OCI-LY7 (cell line): Measurements from ENCODE around the gene SMOC1. TPM values are rescaled to one million over a fixed set of nuclear protein-coding genes. Genes with fewer than 3 reads are reported as not detected.

Experiments used
- BruUV-seq: library from RNA; stranded (reverse); fragments of 400-500 nt; replicated peaks from 2 replicates; lab custom pipeline; 2021; lab: Mats Ljungman, UMichigan
- CTCF ChIA-PET: fragments of 300-600 bp; sonication (Branson Sonifier 250); formaldehyde crosslinking; loops from one replicate; lab custom pipeline; 2022; ENCODE audit warnings: antibody characterized with exemption; ENCODE audit not compliant: unreplicated experiment; lab: Charles Lee
- POLR2A ChIA-PET: fragments of 300-600 bp; sonication (Branson Sonifier 250); formaldehyde crosslinking; loops from one replicate; lab custom pipeline; 2022; ENCODE audit warnings: antibody characterized with exemption; lab: Charles Lee
- DNase-seq: peaks from one replicate; pipeline ENCODE4 v3.0.0-alpha.2; 2015; ENCODE audit warnings: low spot score
- H2AFZ ChIP-seq: fragments of 200-600 bp; sonication (generic), shearing (Covaris generic); 2 replicates; pipeline ENCODE4 v1.6.1; 2014; ENCODE audit warnings: mild to moderate bottlenecking, antibody characterized with exemption, low read length, moderate library complexity
- H3K27ac ChIP-seq: fragments of 200-600 bp; sonication (generic); 2 replicates; pipeline ENCODE4 v1.5.1; 2014; ENCODE audit warnings: mixed run types, low read depth, mild to moderate bottlenecking, moderate library complexity, low read length, inconsistent platforms; ENCODE audit not compliant: poor library complexity, severe bottlenecking
- H3K36me3 ChIP-seq: fragments of 200-600 bp; sonication (generic); 2 replicates; pipeline ENCODE4 v1.6.1; 2014; ENCODE audit warnings: mild to moderate bottlenecking, antibody characterized with exemption, low read length, moderate library complexity, mixed read lengths; ENCODE audit not compliant: insufficient read depth
- H3K4me1 ChIP-seq: fragments of 200-600 bp; sonication (generic); 2 replicates; pipeline ENCODE4 v1.5.1; 2014; ENCODE audit warnings: mild to moderate bottlenecking, low read length; ENCODE audit not compliant: insufficient read depth, poor library complexity, severe bottlenecking
- H3K4me2 ChIP-seq: fragments of 200-600 bp; sonication (generic); 2 replicates; pipeline ENCODE4 v1.6.1; 2014; ENCODE audit warnings: mild to moderate bottlenecking, low read length
- H3K4me3 ChIP-seq: fragments of 200-600 bp; sonication (generic); 2 replicates; pipeline ENCODE4 v1.5.1; 2014; ENCODE audit warnings: mild to moderate bottlenecking, low read depth, low read length; ENCODE audit not compliant: poor library complexity, severe bottlenecking
- H3K79me2 ChIP-seq: fragments of 200-600 bp; sonication (generic); 2 replicates; pipeline ENCODE4 v1.6.1; 2016; ENCODE audit warnings: low read depth, mild to moderate bottlenecking, low read length, moderate library complexity, mixed read lengths; ENCODE audit not compliant: insufficient read depth
- H3K9me2 ChIP-seq: fragments of 200-600 bp; sonication (generic); 2 replicates; pipeline ENCODE4 v1.6.1; 2016; ENCODE audit warnings: mild to moderate bottlenecking, low read length, mixed read lengths; ENCODE audit not compliant: insufficient read depth
- H3K9me3 ChIP-seq: fragments of 200-600 bp; sonication (generic); 2 replicates; pipeline ENCODE4 v1.6.1; 2014; ENCODE audit warnings: mild to moderate bottlenecking, mixed run types, low read length, mixed read lengths
- H4K20me1 ChIP-seq: fragments of 200-600 bp; sonication (generic); 2 replicates; pipeline ENCODE4 v1.6.1; 2014; ENCODE audit warnings: mild to moderate bottlenecking, antibody characterized with exemption, low read length, moderate library complexity, mixed read lengths; ENCODE audit not compliant: insufficient read depth
- CTCF ChIP-seq: fragments of 200-600 bp; sonication (generic); conservative IDR thresholded peaks from 2 replicates; pipeline ENCODE4 v1.5.1; 2014; ENCODE audit warnings: mild to moderate bottlenecking, antibody characterized with exemption, low read length, moderate library complexity, mixed read lengths
- EZH2phosphoT487 ChIP-seq: fragments of 200-600 bp; sonication (generic); IDR thresholded peaks from 2 replicates; pipeline ENCODE4 v1.6.1; 2018; ENCODE audit warnings: low read depth, borderline replicate concordance, mild to moderate bottlenecking, mixed run types, antibody characterized with exemption, low read length, moderate library complexity, mixed read lengths
- intact Hi-C: fragments of 100-400 bp; cut with micrococcal nuclease; formaldehyde crosslinking; loops from one replicate; pipeline ENCODE4 v1.10.0; 2022; ENCODE audit not compliant: unreplicated experiment
- total RNA-seq, 2 experiments: library from RNA; depleted of rRNA in 1 of 2; stranded (reverse); fragments of >200 nt in 1 of 2; shearing (Covaris generic) in 1 of 2; gene quantifications; 2 replicates each; pipeline ENCODE4 v1.2.3, GENCODE V29; 2014 to 2022

SMOC1 gene
- total RNA-seq, 2 experiments from 2014 or later: not detected

DNA sequence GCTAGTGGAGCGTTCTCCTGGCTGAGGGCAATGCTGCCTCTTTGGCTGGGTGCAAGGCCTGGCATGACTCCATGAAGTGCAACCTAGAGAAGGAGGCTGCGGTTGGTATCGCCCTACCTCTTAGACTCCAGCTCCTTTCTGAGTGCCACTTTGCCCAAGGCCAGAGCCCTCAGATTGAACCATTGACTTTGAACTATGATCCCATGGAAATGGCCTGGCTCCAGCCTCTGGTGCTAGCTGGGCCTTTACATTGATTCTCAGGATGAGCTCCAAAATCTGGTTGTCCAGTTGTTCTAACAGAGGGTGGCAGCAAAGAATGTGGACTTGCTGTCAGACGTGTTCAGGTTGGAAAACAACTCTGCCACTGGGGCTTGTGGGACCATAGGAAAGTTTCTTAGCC lies 16.1 kb upstream of the SMOC1 start:
- no TSS peak for BruUV-seq
- H3K4me2 ChIP-seq: no peak overlapping the region
- DNase-seq: no peak
- POLR2A ChIA-PET: interaction anchor here (0.6 kb wide), 1 partner anchor 252 kb away, joined by 7 read pairs; no protein-coding TSS in a partner anchor
- no peaks in the 10 kb centered on the region for H3K9me3 ChIP-seq
- CTCF ChIA-PET: interaction anchor here (0.6 kb wide), 1 partner anchor 211 kb away, joined by 3 read pairs; no protein-coding TSS in a partner anchor
- H3K27ac ChIP-seq: no peak overlapping the region
- no peaks in the 10 kb centered on the region for H3K36me3 ChIP-seq
- H4K20me1 ChIP-seq: no peaks in the 10 kb centered on the region
- TF ChIP-seq EZH2phosphoT487 (no peak), CTCF (no peak)
- no peak overlapping the region for H3K4me3 ChIP-seq
- no peak overlapping the region for H2AFZ ChIP-seq
- H3K79me2 ChIP-seq: no peaks in the 10 kb centered on the region
- no peaks in the 10 kb centered on the region for H3K9me2 ChIP-seq
- intact Hi-C loops: no loop called here
- H3K4me1 ChIP-seq: no peaks in the 10 kb centered on the region

DNA sequence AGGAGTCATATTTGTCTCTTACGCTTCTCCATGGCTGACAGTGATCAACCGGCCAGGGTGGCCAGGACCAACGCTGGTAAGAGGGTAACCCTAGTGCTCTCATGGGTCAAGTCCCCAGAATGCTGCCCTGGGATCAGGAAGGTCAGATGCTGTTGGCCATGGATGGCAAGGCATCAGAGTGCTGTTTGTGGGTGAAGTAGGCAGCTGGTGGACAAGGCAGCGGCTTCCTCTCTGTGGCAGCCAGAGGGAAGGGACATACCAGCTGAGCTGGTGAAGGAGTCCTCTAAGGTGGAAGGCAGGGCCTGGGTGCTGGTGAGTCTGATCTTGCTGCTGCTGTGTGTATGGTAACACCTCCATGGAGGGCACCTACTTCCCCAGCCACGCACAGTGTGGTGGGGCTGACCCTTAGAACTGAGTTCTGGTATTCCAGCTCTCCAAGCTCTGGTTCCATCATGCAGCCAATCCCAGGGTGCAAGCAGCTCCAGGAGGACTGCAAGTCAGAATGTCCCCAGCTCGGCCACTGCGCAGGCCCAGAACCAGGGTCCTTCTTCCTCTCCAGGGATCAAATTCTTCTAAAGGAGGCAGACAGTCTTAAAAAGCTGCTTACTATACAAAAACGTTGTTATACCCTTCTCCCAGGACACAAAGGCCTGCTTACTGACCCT lies 13.4 kb upstream of the SMOC1 start:
- H3K79me2 ChIP-seq: no peaks in the 10 kb centered on the region
- H3K36me3 ChIP-seq: no peaks in the 10 kb centered on the region
- H3K4me3 ChIP-seq: no peak overlapping the region
- DNase-seq: no peak
- TF ChIP-seq EZH2phosphoT487: no peak
- no peak for TF ChIP-seq CTCF
- H3K9me2 ChIP-seq: no peaks in the 10 kb centered on the region
- H4K20me1 ChIP-seq: no peaks in the 10 kb centered on the region
- no peaks in the 10 kb centered on the region for H3K4me1 ChIP-seq
- ChIA-PET CTCF (no interaction called here), POLR2A (interaction anchor here (0.5 to 0.7 kb wide), 2 partner anchors 58 to 1448 kb away, joined by 3 to 8 read pairs; no protein-coding TSS in a partner anchor)
- no peaks in the 10 kb centered on the region for H3K9me3 ChIP-seq
- intact Hi-C loops: no loop called here
- no peak overlapping the region for H3K27ac ChIP-seq
- H3K4me2 ChIP-seq: no peak overlapping the region
- BruUV-seq: no TSS peak
- H2AFZ ChIP-seq: no peak overlapping the region

- no peaks in the 10 kb centered on the region for H3K9me3 ChIP-seq
- CTCF ChIA-PET: no interaction called here
Observed at GRCh38 chr14:69868363-69868963, 10.8 kb upstream of the SMOC1 start.

More at GRCh38 chr14:69868363-69868963, 10.8 kb upstream of the SMOC1 start:
- H3K9me2 ChIP-seq: no peaks in the 10 kb centered on the region
- no peaks in the 10 kb centered on the region for H3K4me1 ChIP-seq
- H3K27ac ChIP-seq: no peak overlapping the region
- no peak overlapping the region for H3K4me2 ChIP-seq
- no peaks in the 10 kb centered on the region for H3K36me3 ChIP-seq
- no peak overlapping the region for H2AFZ ChIP-seq
- no peak overlapping the region for H3K4me3 ChIP-seq
- intact Hi-C loops: no loop called here
- no TSS peak for BruUV-seq
- POLR2A ChIA-PET: no interaction called here
- no peaks in the 10 kb centered on the region for H4K20me1 ChIP-seq
- TF ChIP-seq EZH2phosphoT487 (no peak), CTCF (no peak)
- H3K79me2 ChIP-seq: no peaks in the 10 kb centered on the region
- no peak for DNase-seq
